H1 (cell line): ENCODE measurements around the gene TP53I13. TPM values are rescaled to one million over a fixed set of nuclear protein-coding genes. Genes with fewer than 3 reads are reported as not detected.

Experiments
- CTCF ChIA-PET: fragments of 300-600 bp; sonication (Branson Sonifier 250); formaldehyde crosslinking; loops from one replicate; lab custom pipeline; 2021; ENCODE audit not compliant: partially characterized antibody; lab: Charles Lee
- POLR2A ChIA-PET: fragments of 300-600 bp; sonication (Branson Sonifier 250); formaldehyde crosslinking; loops from one replicate; lab custom pipeline; 2021; ENCODE audit warnings: inconsistent platforms; ENCODE audit not compliant: partially characterized antibody; lab: Charles Lee
- DNase-seq, 2 experiments: peaks; one replicate each; pipeline versions ENCODE4 v3.0.0 to v3.0.0-alpha.2; 2010 to 2022; ENCODE audit warnings: low spot score in 2 of 2, low read depth in 1 of 2, mixed read lengths in 1 of 2
- FAIRE-seq: peaks from 2 replicates; lab custom pipeline; 2011; peaks lifted over from hg19 to GRCh38; lab: Jason Lieb, UNC
- H2AFZ ChIP-seq: 2 replicates; pipeline ENCODE4 v1.8.1; 2012; ENCODE audit warnings: low read length, inconsistent platforms
- H2AK5ac ChIP-seq: 2 replicates; pipeline ENCODE4 v1.6.1; 2013; ENCODE audit warnings: low read depth, low read length
- H2BK120ac ChIP-seq: replicated peaks from 2 replicates; pipeline ENCODE3; 2013; ENCODE audit warnings: low read depth, low read length, inconsistent platforms
- H2BK12ac ChIP-seq: 2 replicates; pipeline ENCODE4 v1.6.1; 2013; ENCODE audit warnings: low read depth, low read length
- H2BK15ac ChIP-seq: 2 replicates; pipeline ENCODE4 v1.6.1; 2013; ENCODE audit warnings: low read length
- H2BK20ac ChIP-seq: 2 replicates; pipeline ENCODE4 v1.6.1; 2013; ENCODE audit warnings: low read length
- H2BK5ac ChIP-seq: 2 replicates; pipeline ENCODE4 v1.6.1; 2013; ENCODE audit warnings: low read depth, low read length
- H3K14ac ChIP-seq: 2 replicates; pipeline ENCODE4 v1.6.1; 2013; ENCODE audit warnings: inconsistent platforms; ENCODE audit not compliant: insufficient read length
- H3K18ac ChIP-seq: 2 replicates; pipeline ENCODE4 v1.6.1; 2013; ENCODE audit warnings: low read length; ENCODE audit errors: extremely low read depth
- H3K23ac ChIP-seq: 2 replicates; pipeline ENCODE4 v1.6.1; 2013; ENCODE audit warnings: inconsistent platforms; ENCODE audit not compliant: insufficient read length
- H3K23me2 ChIP-seq: 2 replicates; pipeline ENCODE4 v1.6.1; 2013; ENCODE audit warnings: low read depth, low read length
- H3K27ac ChIP-seq: 2 replicates; pipeline ENCODE4 v1.6.1; 2011; ENCODE audit warnings: low read depth, low read length, inconsistent platforms
- H3K27me3 ChIP-seq, 4 experiments: replicated peaks in 1 of 4; 1 replicate in 1 of 4; 2 replicates in 3 of 4; pipeline versions ENCODE4 v1.6.1 to v1.8.1; 2011 to 2013; ENCODE audit warnings: low read length in 3 of 4, mild to moderate bottlenecking in 3 of 4, inconsistent platforms in 2 of 4, mixed read lengths in 2 of 4, moderate library complexity in 1 of 4; ENCODE audit not compliant: control insufficient read depth in 3 of 4, insufficient read depth in 3 of 4; ENCODE audit errors: extremely low read depth in 1 of 4
- H3K36me3 ChIP-seq, 4 experiments: 2 replicates each; pipeline versions ENCODE4 v1.6.1 to v1.8.1; 2011 to 2013; ENCODE audit warnings: mild to moderate bottlenecking in 4 of 4, low read length in 3 of 4, moderate library complexity in 2 of 4, control low read depth in 1 of 4, inconsistent platforms in 1 of 4; ENCODE audit not compliant: insufficient read depth in 4 of 4, control insufficient read depth in 2 of 4
- H3K4ac ChIP-seq: replicated peaks from 2 replicates; pipeline ENCODE3; 2013; ENCODE audit warnings: low read length, low read depth, mixed read lengths, inconsistent platforms; ENCODE audit not compliant: insufficient read length
- H3K4me1 ChIP-seq, 4 experiments: replicated peaks in 1 of 4; 1 replicate in 1 of 4; 2 replicates in 3 of 4; pipeline versions ENCODE4 v1.6.1 to v1.8.1; 2011 to 2013; ENCODE audit warnings: low read length in 3 of 4, inconsistent platforms in 2 of 4, mixed read lengths in 1 of 4; ENCODE audit not compliant: insufficient read depth in 4 of 4, control insufficient read depth in 3 of 4
- H3K4me2 ChIP-seq, 2 experiments: 2 replicates each; pipeline versions ENCODE4 v1.6.1 to v1.8.1; 2011 to 2013; ENCODE audit warnings: low read depth in 2 of 2, low read length in 2 of 2, control low read depth in 1 of 2, inconsistent platforms in 1 of 2, mild to moderate bottlenecking in 1 of 2; ENCODE audit not compliant: insufficient read depth in 1 of 2
- H3K4me3 ChIP-seq, 4 experiments: fragments of 200-600, 300-600 bp in 1 of 4; sonication (generic), shearing (Covaris generic), sonication (Bioruptor Twin) in 1 of 4; 2 replicates each; pipeline versions ENCODE4 v1.5.1 to v1.8.1; 2011 to 2016; ENCODE audit warnings: low read length in 4 of 4, low read depth in 3 of 4, control low read depth in 2 of 4, inconsistent platforms in 2 of 4, mild to moderate bottlenecking in 2 of 4, mixed read lengths in 1 of 4, moderate library complexity in 1 of 4; ENCODE audit not compliant: insufficient read depth in 2 of 4; ENCODE audit errors: extremely low read depth in 1 of 4
- H3K56ac ChIP-seq: replicated peaks from 2 replicates; pipeline ENCODE3; 2013; ENCODE audit warnings: low read depth, mild to moderate bottlenecking, mixed read lengths, low read length, inconsistent platforms; ENCODE audit not compliant: insufficient read length
- H3K79me1 ChIP-seq: 2 replicates; pipeline ENCODE4 v1.6.1; 2013; ENCODE audit warnings: low read depth, low read length, control low read depth
- H3K79me2 ChIP-seq, 2 experiments: 2 replicates each; pipeline versions ENCODE4 v1.6.1 to v1.8.1; 2012 to 2013; ENCODE audit warnings: low read length in 2 of 2, mild to moderate bottlenecking in 2 of 2, inconsistent platforms in 1 of 2; ENCODE audit not compliant: insufficient read depth in 2 of 2, control insufficient read depth in 1 of 2
- H3K9ac ChIP-seq, 4 experiments: replicated peaks in 1 of 4; 1 replicate in 1 of 4; 2 replicates in 3 of 4; pipeline versions ENCODE4 v1.6.1 to v1.8.1; 2011 to 2013; ENCODE audit warnings: low read depth in 3 of 4, low read length in 3 of 4, control low read depth in 2 of 4, mild to moderate bottlenecking in 2 of 4, moderate library complexity in 2 of 4, inconsistent platforms in 1 of 4; ENCODE audit errors: extremely low read depth in 1 of 4
- H3K9me3 ChIP-seq, 2 experiments: 2 replicates each; pipeline versions ENCODE4 v1.6.1 to v1.8.1; 2012 to 2013; ENCODE audit warnings: mild to moderate bottlenecking in 2 of 2, moderate library complexity in 2 of 2, control low read depth in 1 of 2, inconsistent platforms in 1 of 2, low read depth in 1 of 2, low read length in 1 of 2, mixed read lengths in 1 of 2; ENCODE audit not compliant: insufficient read depth in 2 of 2
- H4K20me1 ChIP-seq, 2 experiments: replicated peaks in 1 of 2; 2 replicates each; pipeline versions ENCODE3 to v1.8.1; 2011 to 2013; ENCODE audit warnings: inconsistent platforms in 2 of 2, low read length in 2 of 2, mild to moderate bottlenecking in 1 of 2; ENCODE audit not compliant: insufficient read depth in 2 of 2, control insufficient read depth in 1 of 2
- H4K5ac ChIP-seq: 2 replicates; pipeline ENCODE4 v1.6.1; 2013; ENCODE audit warnings: low read length, low read depth, mixed read lengths, inconsistent platforms; ENCODE audit not compliant: insufficient read length
- H4K8ac ChIP-seq: 2 replicates; pipeline ENCODE4 v1.8.0; 2013; ENCODE audit warnings: mild to moderate bottlenecking, moderate library complexity, low read length, inconsistent platforms; ENCODE audit not compliant: insufficient read depth; ENCODE audit errors: extremely low read depth
- H4K91ac ChIP-seq: replicated peaks from 2 replicates; pipeline ENCODE3; 2013; ENCODE audit warnings: low read length, mixed read lengths, inconsistent platforms; ENCODE audit not compliant: insufficient read length
- EP300 ChIP-seq, 2 experiments: IDR thresholded peaks; 1 replicate in 1 of 2; 2 replicates in 1 of 2; pipeline ENCODE4 v1.6.1; 2011 to 2012; ENCODE audit warnings: low read depth in 2 of 2, low read length in 2 of 2, mild to moderate bottlenecking in 2 of 2, borderline replicate concordance in 1 of 2, inconsistent platforms in 1 of 2, moderate library complexity in 1 of 2
- HDAC6 ChIP-seq: IDR thresholded peaks from one replicate; pipeline ENCODE4 v1.7.1; 2012; ENCODE audit warnings: low read depth, mild to moderate bottlenecking, inconsistent platforms, low read length, moderate library complexity
- PHF8 ChIP-seq: fragments of 200-600 bp; sonication (generic); conservative IDR thresholded peaks from 2 replicates; pipeline ENCODE4 v1.7.1; 2012; ENCODE audit warnings: low read depth, mild to moderate bottlenecking, inconsistent platforms, low read length, moderate library complexity
- RNF2 ChIP-seq: fragments of 200-900, 300-1000 bp; sonication (generic); IDR thresholded peaks from 2 replicates; pipeline ENCODE4 v1.7.1; 2016; ENCODE audit warnings: borderline replicate concordance, low read depth, mild to moderate bottlenecking, antibody characterized with exemption, low read length; ENCODE audit not compliant: poor library complexity, severe bottlenecking; ENCODE audit errors: missing control alignments
- RXRA ChIP-seq: IDR thresholded peaks from 2 replicates; pipeline ENCODE4 v1.6.1; 2011; ENCODE audit warnings: low read depth, mild to moderate bottlenecking, low read length, moderate library complexity; ENCODE audit not compliant: insufficient read depth
- SIN3A ChIP-seq, 2 experiments: IDR thresholded peaks in 1 of 2; conservative IDR thresholded peaks in 1 of 2; 2 replicates each; pipeline ENCODE4 v1.6.1; 2011 to 2012; ENCODE audit warnings: low read length in 2 of 2, improper control_type of control experiment in 1 of 2, low read depth in 1 of 2, mild to moderate bottlenecking in 1 of 2
- WGBS, 2 experiments: shearing (Covaris generic) in 1 of 2; methylation state at CpG; one replicate each; pipeline versions ENCODE4 v1.1.6 to v1.1.7; 2013 to 2015; ENCODE audit warnings: low lambda C conversion rate in 2 of 2, mixed read lengths in 2 of 2, inconsistent platforms in 1 of 2, low coverage in 1 of 2, missing lambda C conversion rate in 1 of 2; ENCODE audit not compliant: insufficient replicate concordance in 2 of 2, insufficient coverage in 1 of 2, insufficient read length in 1 of 2; ENCODE audit errors: extremely low coverage in 1 of 2, missing lambda C conversion rate in 1 of 2; 5-methylcytosine and 5-hydroxymethylcytosine counted together
- polyA plus RNA-seq, 7 experiments: library from polyadenylated mRNA; depleted of rRNA in 3 of 7; stranded (reverse) in 5 of 7; unstranded in 2 of 7; fragments of >200 nt in 5 of 7; fragments of 200-250 nt in 2 of 7; gene quantifications; 1 replicate in 5 of 7; 2 replicates in 1 of 7; 4 replicates in 1 of 7; pipeline versions ENCODE4 v1.2.1 to v1.2.3, GENCODE V29; 2011 to 2013; ENCODE audit warnings: missing spikeins in 2 of 7, mixed read lengths in 2 of 7
- total RNA-seq: library from RNA; stranded (reverse); fragmentation: NEBNext Ultra II Directional; extraction: Animal tissue kit (Norgen Biotek cat#: 25700); gene quantifications from 2 replicates; pipeline ENCODE4 v1.2.1, GENCODE V29; 2021
- TF ChIP-seq, protein P1 (sequence below): IDR thresholded peaks from 2 replicates; pipeline ENCODE4 v1.6.1; 2012; ENCODE audit warnings: inconsistent platforms

The TP53I13 gene
- total and polyA plus RNA-seq, 2 of the 8 experiments (the other 6 are each of a cell fraction or from before 2014, with no cell fraction given): 22.4 to 35.7 TPM

- DNase-seq: no peak
- TF ChIP-seq RXRA (no peak), EP300 (IDR thresholded peaks at IDR 0.05; ENCODE audit: borderline replicate concordance in 1 of 2, low read depth in 2 of 2, low read length in 2 of 2) (no peak), SIN3A (conservative IDR thresholded peaks at IDR 0.05 in 1 of 2, IDR thresholded peaks at IDR 0.05 in 1 of 2; ENCODE audit: low read depth in 1 of 2, low read length in 2 of 2) (no peak), PHF8 (no peak), HDAC6 (no peak), RNF2 (no peak)
- TF ChIP-seq, protein P1, sequence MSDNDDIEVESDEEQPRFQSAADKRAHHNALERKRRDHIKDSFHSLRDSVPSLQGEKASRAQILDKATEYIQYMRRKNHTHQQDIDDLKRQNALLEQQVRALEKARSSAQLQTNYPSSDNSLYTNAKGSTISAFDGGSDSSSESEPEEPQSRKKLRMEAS: no peak
- no peak overlapping the region for H4K5ac ChIP-seq
- H3K23ac ChIP-seq: no peak overlapping the region
- no peak overlapping the region for H2BK15ac ChIP-seq
- no peak overlapping the region for H3K14ac ChIP-seq
- WGBS, 2 experiments: 91% methylated on average over 14 of the region's 14 CpGs; no CpG with 5 or more reads in 1 of the 2 experiments
- no peak for FAIRE-seq
- peaks cover 0 to under 1% of the 10 kb centered on the region in 2 experiments; a peak in 1 of 4 replicates for H3K79me2 ChIP-seq
- H3K9ac ChIP-seq: no peak overlapping the region
- peaks cover 0 to 13% of the 10 kb centered on the region in 2 experiments for H4K20me1 ChIP-seq
- no peak overlapping the region for H2BK12ac ChIP-seq
- ChIA-PET POLR2A (interaction anchor here (1.0 to 5.1 kb wide), 4 partner anchors 9 to 19 kb away, joined by 3 to 19 read pairs (median 4); partner anchors contain the start of gene ANKRD13B), CTCF (interaction anchor here (0.7 to 15.3 kb wide), 13 partner anchors 9 to 515 kb away, joined by 3 to 193 read pairs (median 4); partner anchors contain the start of genes ABHD15, ANKRD13B and CORO6)
- no peaks in the 10 kb centered on the region for H3K27me3 ChIP-seq
- H2BK5ac ChIP-seq: no peak overlapping the region
- no peak overlapping the region for H3K18ac ChIP-seq
- H2BK20ac ChIP-seq: no peak overlapping the region
- no peak overlapping the region for H2AK5ac ChIP-seq
- H2AFZ ChIP-seq: no peak overlapping the region
- no peak overlapping the region for H3K4ac ChIP-seq
- no peak overlapping the region for H3K4me2 ChIP-seq
- H3K9me3 ChIP-seq: no peaks in the 10 kb centered on the region
- H3K36me3 ChIP-seq: peaks cover 14 to 33% (median 15%) of the 10 kb centered on the region in 4 experiments; a peak in 6 of 8 replicates
- H2BK120ac ChIP-seq: no peak overlapping the region
- no peak overlapping the region for H4K8ac ChIP-seq
- no peak overlapping the region for H3K27ac ChIP-seq
- H3K23me2 ChIP-seq: no peaks in the 10 kb centered on the region
- no peak overlapping the region for H3K56ac ChIP-seq
- no peak overlapping the region for H4K91ac ChIP-seq
- peaks cover 3% of the 10 kb centered on the region; the same call in 1 of the 2 replicates for H3K79me1 ChIP-seq
- no peak overlapping the region for H3K4me3 ChIP-seq
- H3K4me1 ChIP-seq: no peaks in the 10 kb centered on the region; a peak in 1 of 7 replicates
Measured at GRCh38 chr17:29578626-29579485, 10.4 kb downstream of the TP53I13 start.
